PFSK-1 (cell line): ENCODE data around the gene BTG2.

ENCODE experiments used
- FOXP2 ChIP-seq: optimal IDR thresholded peaks from 2 replicates; pipeline ENCODE3; 2011; ENCODE audit warnings: borderline replicate concordance, control low read depth, inconsistent platforms; ENCODE audit not compliant: insufficient read depth; ENCODE audit errors: extremely low read length, extremely low read depth
- POLR2AphosphoS5 ChIP-seq: IDR thresholded peaks from 2 replicates; pipeline ENCODE4 v1.6.1; 2012; ENCODE audit warnings: low read depth, mild to moderate bottlenecking, control low read depth, low read length, moderate library complexity
- REST ChIP-seq, 2 experiments: IDR thresholded peaks; 2 replicates each; pipeline versions ENCODE4 v1.6.1 to v1.8.0; 2011 to 2012; ENCODE audit warnings: low read depth in 2 of 2, low read length in 2 of 2, control low read depth in 1 of 2, inconsistent platforms in 1 of 2, mild to moderate bottlenecking in 1 of 2, moderate library complexity in 1 of 2; ENCODE audit not compliant: insufficient read depth in 1 of 2
- SIN3A ChIP-seq: IDR thresholded peaks from 2 replicates; pipeline ENCODE4 v1.6.1; 2012; ENCODE audit warnings: mild to moderate bottlenecking, low read length, moderate library complexity, borderline replicate concordance; ENCODE audit not compliant: insufficient read depth
- TAF1 ChIP-seq: IDR thresholded peaks from 2 replicates; pipeline ENCODE4 v1.6.1; 2012; ENCODE audit warnings: low read length, control low read depth, borderline replicate concordance; ENCODE audit not compliant: insufficient read depth

The BTG2 gene

GRCh38 chr1:203326830-203327683, 21.7 kb downstream of the BTG2 start:
- TF ChIP-seq TAF1 (no peak), REST (IDR thresholded peaks at IDR 0.05; ENCODE audit: insufficient read depth in 1 of 2, low read depth in 2 of 2, low read length in 2 of 2) (0 out of 4 replicates have a peak, but pooled peaks of 1 of the 2 experiments have one; percentile 34), FOXP2 (no peak), POLR2AphosphoS5 (peak; percentile 40; the same call in 1 of the 2 replicates), SIN3A (no peak)

- no peak for TF ChIP-seq SIN3A
- no peak for TF ChIP-seq FOXP2
- no peak for TF ChIP-seq TAF1
- no peak for TF ChIP-seq REST (IDR thresholded peaks at IDR 0.05; ENCODE audit: insufficient read depth in 1 of 2, low read depth in 2 of 2, low read length in 2 of 2)
- no peak for TF ChIP-seq POLR2AphosphoS5
These were observed 22.6 kb downstream of the BTG2 start for GRCh38 chr1:203327684-203328457.

- no peak for TF ChIP-seq SIN3A
These were observed 23.4 kb downstream of the BTG2 start for GRCh38 chr1:203328714-203329122.

- no peak for TF ChIP-seq TAF1
- TF ChIP-seq FOXP2, result no peak
- no peak for TF ChIP-seq SIN3A
- TF ChIP-seq REST (IDR thresholded peaks at IDR 0.05; ENCODE audit: insufficient read depth in 1 of 2, low read depth in 2 of 2, low read length in 2 of 2), result no peak
- no peak for TF ChIP-seq POLR2AphosphoS5
These were observed 25.9 kb downstream of the BTG2 start for GRCh38 chr1:203331224-203331623.

GRCh38 chr1:203335503-203335902, 30.2 kb downstream of the BTG2 start:
- no peak for TF ChIP-seq FOXP2
- TF ChIP-seq TAF1, result no peak
- no peak for TF ChIP-seq REST (IDR thresholded peaks at IDR 0.05; ENCODE audit: insufficient read depth in 1 of 2, low read depth in 2 of 2, low read length in 2 of 2)
- TF ChIP-seq POLR2AphosphoS5, result no peak
- TF ChIP-seq SIN3A, result no peak
